HG02610 (cell line): ENCODE data around the gene FUCA2.
"Not testable (repeated sequence)": the region's sequence is repeated elsewhere in the genome, so short reads cannot be mapped to it uniquely, and the experiment has no call there.

ENCODE experiments used
- ATAC-seq: cut with Tn5 transposase; IDR thresholded peaks from one replicate; pipeline ENCODE4 v1.9.1; 2021; ENCODE audit warnings: mild to moderate bottlenecking, moderate library complexity; ENCODE audit not compliant: unreplicated experiment

Gene FUCA2

DNA sequence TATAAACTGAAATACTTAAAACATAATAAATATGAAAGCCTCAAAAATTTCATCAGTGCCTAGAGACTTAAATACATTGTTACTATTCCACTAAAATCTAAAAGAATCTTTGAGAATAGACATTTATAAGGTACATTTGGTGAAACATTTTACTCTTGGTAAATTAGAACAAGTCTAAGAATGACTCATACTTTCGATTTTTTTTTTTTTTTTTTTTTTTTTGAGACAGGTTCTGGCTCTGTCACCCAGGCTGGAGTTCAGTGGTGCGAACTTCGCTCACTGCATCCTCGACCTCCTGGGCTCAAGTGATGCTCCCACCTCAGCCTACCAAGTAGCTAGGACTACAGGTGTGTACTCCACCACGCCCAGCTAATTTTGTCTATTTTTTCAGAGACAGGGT lies 6.4 kb downstream of the FUCA2 start:
- no peak for ATAC-seq

DNA sequence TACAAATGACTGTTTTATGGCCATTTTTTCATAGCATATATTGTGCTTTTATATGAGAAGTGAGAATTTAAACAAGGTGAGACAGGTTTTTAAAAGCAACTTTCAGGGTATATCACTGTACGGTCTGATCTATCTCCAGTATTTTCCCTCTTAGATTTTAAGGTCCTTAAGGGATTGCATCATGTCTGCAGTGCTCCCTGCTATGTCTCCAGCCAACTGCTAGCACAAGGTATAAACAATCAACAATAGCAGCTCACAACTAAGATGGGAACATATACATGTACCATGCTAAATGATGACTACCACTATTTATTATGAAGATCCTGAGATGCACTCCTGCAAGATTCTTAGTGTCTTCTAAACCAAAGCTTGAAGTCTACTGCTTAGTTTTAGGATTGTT lies 7.2 kb downstream of the FUCA2 start:
- no peak for ATAC-seq

- ATAC-seq, result no peak
Observed at GRCh38 chr6:143501851-143502250, 9.7 kb downstream of the FUCA2 start.

- no peak for ATAC-seq
Observed at GRCh38 chr6:143498428-143498827, 13.1 kb downstream of the FUCA2 start.

GRCh38 chr6:143496974-143497373 lies 14.5 kb downstream of the FUCA2 start:
- no peak for ATAC-seq

DNA sequence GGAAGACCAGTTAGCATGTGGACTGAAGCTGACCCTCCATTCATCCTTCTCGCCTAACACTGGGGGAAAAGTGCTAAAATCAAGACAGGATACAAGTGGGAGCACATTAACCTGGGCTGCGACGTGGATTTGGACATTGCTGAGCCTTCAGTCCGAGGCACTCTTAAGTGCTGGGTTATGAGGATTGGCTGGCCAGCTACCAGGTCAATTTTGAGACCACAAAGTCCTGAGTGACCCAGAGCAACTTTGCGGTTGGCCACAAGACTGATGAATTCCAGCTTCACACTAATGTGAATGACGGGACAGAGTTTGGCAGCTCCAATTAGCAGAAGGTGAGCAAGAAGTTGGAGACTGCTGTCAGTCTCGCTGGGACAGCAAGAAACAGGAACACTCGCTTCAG lies 20.7 kb downstream of the FUCA2 start:
- no peak for ATAC-seq

DNA sequence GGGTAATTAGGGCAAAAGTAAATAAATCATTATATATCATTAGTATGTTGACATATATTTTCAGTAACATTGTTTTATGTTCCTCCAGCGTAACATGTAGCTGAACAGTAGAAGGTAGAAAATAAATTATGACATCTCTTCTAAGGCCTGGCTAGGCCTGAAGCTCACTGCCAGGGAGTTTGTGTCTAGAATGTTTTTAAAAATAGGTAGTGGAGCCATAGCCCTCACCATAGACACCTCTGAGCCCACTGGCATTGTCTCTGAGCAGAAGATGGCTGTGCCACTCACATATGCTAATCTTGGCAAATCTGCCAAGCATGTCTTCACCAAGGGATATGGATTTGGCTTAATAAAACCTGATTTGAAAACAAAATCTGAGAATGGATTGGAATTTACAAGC lies 21.3 kb downstream of the FUCA2 start:
- no peak for ATAC-seq

DNA sequence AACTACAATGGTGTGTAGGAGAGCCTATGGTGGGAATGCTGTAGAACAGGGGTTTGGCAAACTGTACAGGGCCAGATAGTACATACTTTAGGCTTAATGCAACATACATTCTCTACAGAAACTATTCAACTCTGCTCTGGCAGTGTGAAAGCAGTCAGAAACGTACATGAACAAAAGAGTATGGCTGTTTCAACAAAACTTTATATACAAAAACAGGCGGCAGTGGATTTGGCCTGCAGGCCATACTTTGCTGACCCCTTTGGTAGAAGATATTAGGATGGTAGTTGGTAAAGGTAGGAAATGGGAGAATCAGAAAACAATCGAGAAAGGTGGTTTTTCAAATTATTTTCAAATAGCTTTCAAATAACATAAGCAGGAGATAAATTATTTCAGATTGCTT lies 24.8 kb downstream of the FUCA2 start:
- no peak for ATAC-seq

DNA sequence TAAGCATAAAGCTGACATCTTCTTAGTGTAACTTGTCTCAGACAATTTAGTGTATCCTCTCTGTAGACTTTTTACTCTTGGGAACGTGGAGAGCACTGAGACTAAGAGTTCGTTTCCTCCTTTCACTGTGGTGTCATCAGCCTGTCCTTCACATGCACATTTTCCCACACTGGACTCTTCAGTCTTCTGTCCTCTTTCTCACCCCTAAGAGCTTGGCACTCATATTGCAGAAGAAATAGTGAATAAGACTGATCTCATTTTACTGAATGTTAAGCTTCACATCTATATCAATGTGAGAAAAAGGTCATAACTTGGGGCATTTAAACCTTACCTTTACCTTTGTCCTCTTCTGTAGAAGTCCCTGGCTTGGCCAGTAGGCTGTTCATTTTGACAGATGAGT lies 25.6 kb downstream of the FUCA2 start:
- no peak for ATAC-seq

DNA sequence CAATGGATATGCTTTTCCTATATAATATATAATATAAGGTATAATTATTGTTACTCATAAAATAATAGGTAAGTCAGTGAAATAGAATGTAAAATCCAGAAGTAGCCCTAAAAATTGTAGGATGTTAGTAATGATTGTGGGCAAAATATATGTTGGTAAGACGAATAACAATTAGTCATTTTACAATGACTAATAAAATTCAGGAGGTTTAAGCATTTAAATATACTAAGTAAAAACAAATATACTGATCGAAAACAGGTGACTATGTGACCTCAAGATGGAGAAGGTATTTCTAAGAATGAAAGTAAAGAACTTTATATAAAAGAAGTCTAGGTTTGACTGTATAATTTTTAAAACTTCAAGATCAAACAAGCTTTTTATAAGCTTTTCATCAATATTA lies 28.9 kb downstream of the FUCA2 start:
- ATAC-seq, result no peak

DNA sequence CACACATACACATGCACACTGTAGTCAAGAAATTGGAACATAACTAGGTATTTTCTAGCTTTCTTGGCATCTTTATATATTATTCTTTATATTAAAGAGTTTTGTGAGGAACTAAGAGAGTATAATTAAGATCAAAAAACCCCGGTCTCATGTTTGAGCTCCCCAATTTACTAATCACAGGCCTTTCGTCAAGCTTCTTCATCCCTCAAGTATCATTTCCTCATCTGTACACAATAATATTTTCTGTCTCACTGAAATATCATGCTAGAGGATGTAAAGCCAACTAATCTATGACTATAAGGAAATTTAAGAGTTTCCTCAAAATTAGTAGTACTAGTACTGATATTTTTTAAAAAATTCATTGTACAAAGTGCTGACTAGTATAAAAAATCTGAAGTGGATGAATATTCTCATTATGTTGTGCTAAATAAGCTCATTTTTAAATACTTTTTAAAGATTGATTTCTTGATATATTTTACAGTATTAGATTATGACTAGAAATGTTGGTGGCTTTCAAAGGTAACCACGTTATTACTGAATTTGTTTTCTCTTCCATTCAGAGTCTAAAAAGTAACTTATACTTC lies 32.9 kb downstream of the FUCA2 start:
- peak; percentile 71 for ATAC-seq

DNA sequence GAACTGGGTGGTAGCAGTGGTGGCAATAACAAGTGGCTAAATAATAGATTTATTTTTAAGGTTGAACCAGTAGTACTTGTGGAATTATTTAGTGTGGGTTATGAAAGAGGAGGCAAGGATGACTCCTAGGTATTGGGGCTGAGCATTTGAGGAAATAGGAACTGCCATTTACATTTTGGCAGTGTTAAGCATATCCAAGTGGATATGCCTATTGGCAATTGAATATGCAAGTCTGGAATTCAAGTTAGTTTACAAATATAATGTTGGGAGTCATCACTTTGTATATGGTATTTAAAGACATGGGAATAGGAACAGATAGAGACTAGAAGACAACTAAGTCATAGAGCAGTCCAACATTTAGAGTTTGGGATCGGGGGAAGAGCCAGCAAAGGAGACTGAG lies 35.0 kb downstream of the FUCA2 start:
- ATAC-seq, result no peak

DNA sequence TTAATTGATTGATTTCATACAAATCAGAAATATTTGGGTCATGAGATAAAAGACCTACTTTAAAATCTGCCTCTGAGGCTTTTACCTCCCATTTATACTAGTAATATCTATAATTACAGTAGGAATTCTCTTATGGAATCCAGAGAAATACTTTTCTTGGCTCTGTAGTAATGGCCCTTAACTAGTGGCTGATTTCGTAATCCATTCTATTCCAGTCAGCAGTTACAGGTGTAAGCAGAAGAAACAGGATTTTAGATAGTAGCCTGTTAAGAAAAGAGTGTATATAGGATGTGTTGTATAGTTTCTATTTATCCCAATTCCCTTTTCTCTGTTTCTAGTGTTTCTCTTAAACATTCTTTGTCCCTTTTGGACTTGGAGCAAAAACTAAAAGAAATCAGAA lies 39.7 kb downstream of the FUCA2 start:
- ATAC-seq, result no peak

DNA sequence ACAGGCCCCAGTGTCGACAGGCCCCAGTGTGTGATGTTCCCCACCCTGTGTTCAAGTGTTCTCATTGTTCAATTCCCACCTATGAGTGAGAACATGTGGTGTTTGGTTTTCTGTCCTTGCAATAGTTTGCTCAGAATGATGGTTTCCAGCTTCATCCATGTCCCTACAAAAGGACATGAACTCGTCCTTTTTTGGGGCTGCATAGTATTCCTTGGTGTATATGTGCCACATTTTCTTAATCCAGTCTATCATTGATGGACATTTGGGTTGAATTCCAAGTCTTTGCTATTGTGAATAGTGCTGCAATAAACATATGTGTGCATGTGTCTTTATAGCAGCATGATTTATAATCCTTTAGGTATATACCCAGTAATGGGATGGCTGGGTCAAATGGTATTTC lies 42.7 kb downstream of the FUCA2 start:
- not testable (repeated sequence) for ATAC-seq

- ATAC-seq, result no peak
Observed at GRCh38 chr6:143468026-143468425, 43.5 kb downstream of the FUCA2 start.

DNA sequence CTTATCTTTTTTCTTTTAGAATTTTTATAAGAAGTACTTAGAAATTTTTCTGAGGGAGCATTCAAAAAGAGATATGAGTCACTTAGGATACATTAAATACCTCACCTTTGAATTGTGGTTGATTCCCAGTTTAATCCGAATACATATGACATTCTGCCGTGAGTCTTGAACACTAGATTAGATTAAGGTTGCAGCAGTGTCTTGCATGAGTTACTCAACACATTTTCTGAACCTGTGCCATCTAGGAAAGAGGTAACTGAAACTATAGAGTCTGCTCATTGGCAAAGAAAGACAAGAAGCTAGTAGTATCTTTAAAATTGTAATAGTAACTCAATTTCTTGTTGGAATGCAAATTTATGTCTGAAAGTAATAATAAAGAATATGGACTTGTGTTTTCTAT lies 46.0 kb downstream of the FUCA2 start:
- ATAC-seq, result no peak

DNA sequence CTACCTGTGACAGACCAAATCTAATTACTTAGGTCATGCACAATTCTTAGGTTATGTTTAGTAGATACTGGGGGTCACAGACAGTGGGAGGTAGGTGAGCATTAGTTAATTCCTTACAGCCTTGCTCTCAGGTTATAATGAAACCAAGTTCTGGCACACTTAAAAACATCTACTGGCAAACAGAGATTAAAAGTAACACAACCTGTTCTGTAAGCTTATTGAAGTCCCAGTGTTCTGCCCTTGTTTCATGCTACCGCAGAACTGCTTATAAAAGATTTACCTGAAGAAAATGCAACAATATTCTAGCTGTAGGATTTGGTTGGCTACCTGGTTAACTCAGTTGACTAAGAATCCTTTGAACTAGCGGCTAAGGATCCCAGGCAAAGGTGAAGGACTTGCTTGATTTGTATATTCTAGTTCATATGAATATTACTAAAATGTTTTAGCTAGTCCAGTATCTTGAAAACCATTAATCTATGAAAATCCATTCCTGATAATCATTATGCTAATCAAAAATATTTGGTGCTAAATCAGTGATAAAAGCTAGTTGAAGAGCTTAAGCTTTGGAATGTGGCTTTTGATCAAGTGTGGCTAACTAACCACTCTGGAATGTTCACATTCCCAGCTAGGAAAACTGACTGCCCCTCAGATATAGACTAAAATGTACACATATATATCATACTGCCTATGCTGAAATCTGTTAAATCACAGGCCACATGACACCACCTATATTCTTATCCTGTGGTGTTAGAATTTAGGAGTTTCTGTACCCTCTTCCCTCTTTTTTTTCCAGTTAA lies 53.8 kb downstream of the FUCA2 start:
- ATAC-seq, result no peak

GRCh38 chr6:143451531-143451930 lies 60.0 kb downstream of the FUCA2 start:
- ATAC-seq, result no peak

DNA sequence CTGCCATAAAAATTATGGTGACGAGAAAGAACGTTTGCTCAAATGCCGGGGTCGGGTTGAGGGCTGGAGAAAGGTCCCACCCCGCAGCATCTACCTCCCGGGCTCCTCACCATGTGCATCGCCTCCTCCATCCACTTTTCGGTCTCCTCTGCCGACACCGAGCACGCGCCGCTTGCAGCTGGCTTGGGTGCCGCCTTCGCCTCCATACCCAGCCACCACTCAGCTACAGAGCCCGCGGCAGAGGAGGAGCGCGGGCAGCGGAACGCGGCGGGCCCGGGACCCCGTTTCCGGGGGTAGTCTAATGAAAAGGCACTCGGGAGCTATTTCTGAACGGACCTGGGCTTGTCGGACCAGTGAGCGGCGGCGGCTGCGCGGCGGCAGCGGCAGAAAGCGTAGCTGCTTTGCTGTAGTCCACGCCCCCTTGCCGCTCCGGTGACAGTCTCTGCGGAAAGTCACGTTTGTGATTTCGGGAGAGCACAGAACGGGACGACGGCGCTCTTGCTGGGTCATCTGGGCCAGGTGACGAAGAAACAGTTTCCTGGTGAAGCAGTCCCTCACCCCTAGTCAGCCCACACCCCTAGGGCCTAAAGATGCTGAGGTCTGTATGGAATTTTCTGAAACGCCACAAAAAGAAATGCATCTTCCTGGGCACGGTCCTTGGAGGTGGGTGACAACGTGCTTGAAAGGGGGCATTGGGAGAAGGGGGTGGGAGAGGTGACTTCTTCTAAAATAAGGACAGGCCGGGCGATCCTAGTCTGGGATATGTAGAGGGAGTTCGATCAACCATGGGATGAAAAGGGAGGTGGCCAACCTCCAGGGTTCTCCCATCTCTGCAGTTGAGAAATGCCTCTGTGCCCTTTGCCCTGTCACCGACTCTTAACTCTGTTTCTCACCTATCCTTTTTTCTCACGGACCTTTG lies 60.8 kb downstream of the FUCA2 start, which contains the start of the genes ADAT2 and PEX3:
Gene ADAT2 (minus strand): TSS at position 243 of the 919 bp plus-strand sequence. CDS start 37 bp downstream, at position 206.
Gene PEX3 (plus strand): TSS at position 353 of the 919 bp plus-strand sequence. CDS start 238 bp downstream, at position 591.
- peak; percentile 99 for ATAC-seq

DNA sequence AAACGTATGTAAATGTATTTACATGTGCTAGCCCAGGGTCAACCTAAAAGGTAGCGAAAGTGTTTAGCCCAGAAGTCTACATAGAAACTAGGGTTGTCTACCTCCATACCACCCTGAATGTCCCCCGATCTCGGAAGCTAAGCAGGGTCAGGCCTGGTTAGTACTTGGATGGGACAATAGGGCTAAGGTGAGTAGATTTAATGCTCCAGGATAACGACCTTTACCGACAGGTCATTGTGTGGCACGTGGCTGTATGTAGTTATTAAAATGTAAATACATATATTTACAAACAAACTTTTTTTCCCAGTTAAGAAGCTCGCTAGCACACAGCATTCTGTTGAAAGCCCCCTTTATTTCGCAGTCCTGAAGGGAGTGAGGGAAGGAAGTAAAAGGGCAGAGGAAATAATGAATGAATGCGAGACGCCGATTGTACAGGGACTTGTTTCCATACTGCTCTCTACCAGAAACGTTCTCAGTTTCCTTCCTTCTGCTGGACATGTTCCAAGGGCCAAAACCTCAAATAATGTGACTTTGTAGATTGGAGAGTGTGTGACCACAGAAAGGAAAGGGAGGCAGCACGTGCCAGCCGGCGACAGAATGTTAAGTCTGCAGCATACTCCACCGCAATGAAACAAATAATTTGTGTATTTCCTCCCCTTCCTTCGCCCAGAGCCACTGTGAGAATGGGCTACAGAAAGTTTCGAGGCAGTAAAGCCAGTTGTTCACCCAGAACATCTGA lies 61.6 kb downstream of the FUCA2 start:
- ATAC-seq, result peak; percentile 1
